Measurements from ENCODE around the gene RPAP3. TPM values are rescaled to one million over a fixed set of nuclear protein-coding genes. Genes with fewer than 3 reads are reported as not detected.
A peak's percentile ranks its signal among the peaks of the same experiment; 100 is the strongest.

Gene RPAP3
- polyA plus RNA-seq, 1 donor from 2014 or later, result 39.7 TPM

DNA sequence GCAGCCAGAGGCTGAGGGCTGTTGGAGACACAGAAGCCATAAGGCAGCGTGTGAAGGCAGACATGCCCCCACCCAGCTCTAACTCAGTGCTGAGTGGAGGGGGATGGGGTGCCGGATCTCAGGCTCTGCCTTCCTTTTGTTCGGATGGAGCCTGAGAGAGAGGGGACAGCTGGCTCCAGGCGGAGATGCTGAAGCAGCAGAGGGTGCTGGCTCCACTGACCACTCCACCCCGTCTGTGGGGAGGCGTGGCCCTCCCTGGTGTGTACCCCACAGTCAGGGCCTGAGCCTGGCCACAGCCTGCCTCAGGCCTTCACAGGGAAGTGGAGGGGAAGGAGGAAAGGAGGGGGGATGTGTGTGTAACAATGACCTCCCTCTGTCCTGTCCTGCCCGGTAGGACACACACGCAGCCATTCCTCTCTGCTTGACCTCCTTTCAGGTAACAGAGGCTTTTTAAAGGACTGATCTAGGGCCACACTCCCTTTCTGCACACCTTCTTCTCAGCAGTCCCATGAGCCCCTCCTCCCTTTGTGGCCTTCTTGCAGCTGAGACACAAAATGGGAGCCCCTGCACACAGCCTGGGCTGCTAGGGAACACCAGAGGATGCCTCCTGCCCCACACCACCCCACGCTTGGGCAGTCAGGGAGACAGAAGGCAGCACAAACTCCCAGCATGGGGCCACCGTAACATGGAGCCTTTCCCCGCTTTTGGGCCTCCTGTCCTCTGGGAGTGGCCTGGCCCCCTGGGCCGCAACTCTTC is 29.1 kb upstream of the RPAP3 start:
- no peaks in the 10 kb centered on the region for H3K36me3 ChIP-seq (ENCODE audit: insufficient read depth, low read length)
- H3K79me2 ChIP-seq (replicated peaks; ENCODE audit: insufficient read depth, low read length), result no peaks in the 10 kb centered on the region
- no peak overlapping the region for H3K4me2 ChIP-seq (ENCODE audit: low read length)
- no peaks in the 10 kb centered on the region for H3K9me2 ChIP-seq (ENCODE audit: insufficient read depth, low read length)
- no peaks in the 10 kb centered on the region for H3K27me3 ChIP-seq (ENCODE audit: insufficient read depth, low read depth, low read length)
- TF ChIP-seq POLR2AphosphoS5 (IDR thresholded peaks at IDR 0.05), result no peak
- TF ChIP-seq RAD21 (conservative IDR thresholded peaks at IDR 0.05), result no peak
- H3K9me3 ChIP-seq (ENCODE audit: low read length), result no peaks in the 10 kb centered on the region
- H4K20me1 ChIP-seq (ENCODE audit: insufficient read depth), result no peaks in the 10 kb centered on the region
- H3K4me3 ChIP-seq (ENCODE audit: low read length), result no peak overlapping the region
- peak overlapping the region; percentile 27 for H2AFZ ChIP-seq (ENCODE audit: low read depth, low read length)
- peak overlapping the region; percentile 52 for H3K9ac ChIP-seq (ENCODE audit: low read length)
- no peaks in the 10 kb centered on the region for H3F3A ChIP-seq (ENCODE audit: insufficient read depth, low read length, poor library complexity, severe bottlenecking)
- H3K27ac ChIP-seq (ENCODE audit: low read length), result no peak overlapping the region

DNA sequence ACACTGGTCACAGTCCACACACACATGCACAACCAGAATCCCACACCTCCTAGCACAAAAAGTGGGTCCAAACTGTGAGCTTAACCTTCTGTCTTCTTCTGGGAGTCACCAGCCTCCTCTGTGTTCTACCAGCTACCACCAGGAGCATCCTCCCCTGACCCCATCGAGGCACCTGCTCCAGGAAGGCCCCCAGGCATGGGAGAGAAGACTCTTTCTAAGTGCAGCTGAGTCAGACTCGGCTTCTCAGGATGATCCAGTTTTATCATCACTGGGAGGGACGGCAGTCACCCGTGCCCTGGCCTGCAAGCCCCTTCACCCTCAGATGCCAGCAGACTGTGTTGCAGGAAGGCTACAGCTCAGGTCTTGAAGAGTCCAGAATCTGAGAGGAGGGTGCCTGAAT is 27.3 kb upstream of the RPAP3 start:
- Histone ChIP-seq H2AFZ (ENCODE audit: low read depth, low read length) (no peak overlapping the region), H3K9me3 (ENCODE audit: low read length) (no peaks in the 10 kb centered on the region), H4K20me1 (ENCODE audit: insufficient read depth) (no peaks in the 10 kb centered on the region), H3F3A (ENCODE audit: insufficient read depth, low read length, poor library complexity, severe bottlenecking) (no peaks in the 10 kb centered on the region), H3K9me2 (ENCODE audit: insufficient read depth, low read length) (no peaks in the 10 kb centered on the region), H3K4me2 (ENCODE audit: low read length) (no peak overlapping the region), H3K36me3 (ENCODE audit: insufficient read depth, low read length) (no peaks in the 10 kb centered on the region), H3K27ac (ENCODE audit: low read length) (no peak overlapping the region), H3K27me3 (ENCODE audit: insufficient read depth, low read depth, low read length) (no peaks in the 10 kb centered on the region), H3K4me3 (ENCODE audit: low read length) (no peak overlapping the region), H3K9ac (ENCODE audit: low read length) (no peak overlapping the region), H3K79me2 (replicated peaks; ENCODE audit: insufficient read depth, low read length) (no peaks in the 10 kb centered on the region)
- TF ChIP-seq POLR2AphosphoS5 (IDR thresholded peaks at IDR 0.05) (no peak), EP300 (conservative IDR thresholded peaks at IDR 0.05; ENCODE audit: poor library complexity, severe bottlenecking) (no peak), SMC3 (conservative IDR thresholded peaks at IDR 0.05; ENCODE audit: poor library complexity) (no peak), TAF1 (IDR thresholded peaks at IDR 0.05; ENCODE audit: low read depth) (no peak), EZH2 (IDR thresholded peaks at IDR 0.05; ENCODE audit: borderline replicate concordance, insufficient read depth, low read length, poor library complexity, severe bottlenecking) (no peak), RAD21 (conservative IDR thresholded peaks at IDR 0.05) (no peak), MXI1 (conservative IDR thresholded peaks at IDR 0.05; ENCODE audit: poor library complexity, severe bottlenecking) (no peak)
- TF ChIP-seq, protein P1, sequence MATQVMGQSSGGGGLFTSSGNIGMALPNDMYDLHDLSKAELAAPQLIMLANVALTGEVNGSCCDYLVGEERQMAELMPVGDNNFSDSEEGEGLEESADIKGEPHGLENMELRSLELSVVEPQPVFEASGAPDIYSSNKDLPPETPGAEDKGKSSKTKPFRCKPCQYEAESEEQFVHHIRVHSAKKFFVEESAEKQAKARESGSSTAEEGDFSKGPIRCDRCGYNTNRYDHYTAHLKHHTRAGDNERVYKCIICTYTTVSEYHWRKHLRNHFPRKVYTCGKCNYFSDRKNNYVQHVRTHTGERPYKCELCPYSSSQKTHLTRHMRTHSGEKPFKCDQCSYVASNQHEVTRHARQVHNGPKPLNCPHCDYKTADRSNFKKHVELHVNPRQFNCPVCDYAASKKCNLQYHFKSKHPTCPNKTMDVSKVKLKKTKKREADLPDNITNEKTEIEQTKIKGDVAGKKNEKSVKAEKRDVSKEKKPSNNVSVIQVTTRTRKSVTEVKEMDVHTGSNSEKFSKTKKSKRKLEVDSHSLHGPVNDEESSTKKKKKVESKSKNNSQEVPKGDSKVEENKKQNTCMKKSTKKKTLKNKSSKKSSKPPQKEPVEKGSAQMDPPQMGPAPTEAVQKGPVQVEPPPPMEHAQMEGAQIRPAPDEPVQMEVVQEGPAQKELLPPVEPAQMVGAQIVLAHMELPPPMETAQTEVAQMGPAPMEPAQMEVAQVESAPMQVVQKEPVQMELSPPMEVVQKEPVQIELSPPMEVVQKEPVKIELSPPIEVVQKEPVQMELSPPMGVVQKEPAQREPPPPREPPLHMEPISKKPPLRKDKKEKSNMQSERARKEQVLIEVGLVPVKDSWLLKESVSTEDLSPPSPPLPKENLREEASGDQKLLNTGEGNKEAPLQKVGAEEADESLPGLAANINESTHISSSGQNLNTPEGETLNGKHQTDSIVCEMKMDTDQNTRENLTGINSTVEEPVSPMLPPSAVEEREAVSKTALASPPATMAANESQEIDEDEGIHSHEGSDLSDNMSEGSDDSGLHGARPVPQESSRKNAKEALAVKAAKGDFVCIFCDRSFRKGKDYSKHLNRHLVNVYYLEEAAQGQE (IDR thresholded peaks at IDR 0.05; ENCODE audit: borderline replicate concordance), result no peak
- TF ChIP-seq, protein P2, sequence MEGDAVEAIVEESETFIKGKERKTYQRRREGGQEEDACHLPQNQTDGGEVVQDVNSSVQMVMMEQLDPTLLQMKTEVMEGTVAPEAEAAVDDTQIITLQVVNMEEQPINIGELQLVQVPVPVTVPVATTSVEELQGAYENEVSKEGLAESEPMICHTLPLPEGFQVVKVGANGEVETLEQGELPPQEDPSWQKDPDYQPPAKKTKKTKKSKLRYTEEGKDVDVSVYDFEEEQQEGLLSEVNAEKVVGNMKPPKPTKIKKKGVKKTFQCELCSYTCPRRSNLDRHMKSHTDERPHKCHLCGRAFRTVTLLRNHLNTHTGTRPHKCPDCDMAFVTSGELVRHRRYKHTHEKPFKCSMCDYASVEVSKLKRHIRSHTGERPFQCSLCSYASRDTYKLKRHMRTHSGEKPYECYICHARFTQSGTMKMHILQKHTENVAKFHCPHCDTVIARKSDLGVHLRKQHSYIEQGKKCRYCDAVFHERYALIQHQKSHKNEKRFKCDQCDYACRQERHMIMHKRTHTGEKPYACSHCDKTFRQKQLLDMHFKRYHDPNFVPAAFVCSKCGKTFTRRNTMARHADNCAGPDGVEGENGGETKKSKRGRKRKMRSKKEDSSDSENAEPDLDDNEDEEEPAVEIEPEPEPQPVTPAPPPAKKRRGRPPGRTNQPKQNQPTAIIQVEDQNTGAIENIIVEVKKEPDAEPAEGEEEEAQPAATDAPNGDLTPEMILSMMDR (IDR thresholded peaks at IDR 0.05; ENCODE audit: poor library complexity, severe bottlenecking), result no peak
